NCI-H1105 (cell line): ENCODE measurements around the gene CCNY.
"Not testable (repeated sequence)": the region's sequence is repeated elsewhere in the genome, so short reads cannot be mapped to it uniquely, and the experiment has no call there.

Experiments
- DNase-seq: peaks from one replicate; lab custom pipeline; 2025; lab: John Stamatoyannopoulos, UW

Gene CCNY

DNA sequence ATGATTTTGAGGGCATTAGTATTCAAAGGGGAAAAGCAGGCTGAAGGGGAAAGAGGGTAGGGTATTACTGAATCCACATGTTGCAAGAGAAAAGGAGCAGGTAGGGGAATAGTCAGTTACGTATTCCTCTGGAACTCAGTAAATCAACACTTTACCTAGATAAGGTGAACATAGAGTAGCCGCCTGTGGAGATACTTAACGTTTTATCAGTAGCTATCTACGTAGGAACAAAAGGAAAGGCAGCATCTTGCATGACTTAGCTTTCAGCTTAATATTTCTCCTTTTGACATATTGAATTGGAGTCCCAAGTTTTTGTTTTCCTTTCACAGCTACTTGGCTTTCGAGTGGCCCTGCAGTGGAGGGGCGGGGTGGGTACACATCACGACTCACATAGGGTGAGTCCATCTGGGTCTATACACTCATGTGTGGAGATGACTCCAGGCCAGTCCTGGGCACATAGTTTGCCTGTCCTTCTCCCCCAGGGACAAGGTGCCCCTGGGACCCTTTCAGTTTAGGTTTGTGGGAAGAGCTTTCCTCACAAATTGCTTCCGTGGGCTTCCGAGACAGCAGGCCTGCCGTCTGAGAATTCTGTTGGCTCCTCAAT, 48.1 kb downstream of the CCNY start:
- no peak for DNase-seq

DNA sequence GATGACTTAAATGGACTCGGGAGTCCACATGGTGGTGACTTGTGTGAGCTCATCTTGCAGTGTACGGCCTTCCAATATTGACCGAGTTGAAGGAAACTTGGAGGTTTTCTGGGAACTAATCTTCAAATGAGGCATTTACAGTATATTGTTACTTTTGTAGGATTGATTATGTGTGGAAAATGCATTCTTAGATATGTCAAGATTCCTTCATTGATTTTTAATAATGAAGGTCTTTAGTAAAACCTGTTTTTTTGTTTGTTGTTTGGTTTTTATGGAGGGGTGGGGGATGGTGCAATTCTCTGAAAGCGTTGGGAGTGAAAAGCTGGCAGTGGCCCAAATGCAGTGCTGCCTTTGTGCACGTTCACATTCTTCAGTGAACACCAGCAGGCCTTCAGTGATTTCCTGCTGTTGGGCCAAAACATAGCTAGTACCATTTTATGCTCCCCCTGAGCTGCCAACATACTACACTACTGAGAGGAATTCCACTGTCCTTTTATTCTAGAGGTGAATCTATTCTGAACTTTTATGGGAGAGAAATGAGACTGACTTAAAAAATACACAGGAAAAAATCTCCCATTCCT, 50.4 kb downstream of the CCNY start:
- no peak for DNase-seq

DNA sequence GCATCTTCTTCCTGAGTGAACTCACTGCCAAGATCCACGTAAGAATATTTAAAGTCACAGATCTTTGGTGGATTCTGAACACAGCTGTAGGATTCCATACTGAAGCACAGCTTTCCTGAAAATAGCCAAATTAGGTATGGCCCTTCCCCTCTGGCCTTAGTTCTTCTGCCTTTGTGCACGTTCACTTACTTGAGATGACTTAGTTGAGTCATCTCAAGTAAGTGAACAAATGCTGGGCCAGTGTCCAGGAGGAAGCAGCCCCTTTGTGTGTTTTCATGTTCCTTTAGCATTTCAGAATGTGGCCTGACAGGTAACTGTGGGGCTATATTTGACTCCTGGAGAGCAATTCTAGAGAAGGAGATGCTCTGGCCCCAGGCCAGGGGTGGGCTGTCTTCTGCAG, 51.5 kb downstream of the CCNY start:
- no peak for DNase-seq

DNA sequence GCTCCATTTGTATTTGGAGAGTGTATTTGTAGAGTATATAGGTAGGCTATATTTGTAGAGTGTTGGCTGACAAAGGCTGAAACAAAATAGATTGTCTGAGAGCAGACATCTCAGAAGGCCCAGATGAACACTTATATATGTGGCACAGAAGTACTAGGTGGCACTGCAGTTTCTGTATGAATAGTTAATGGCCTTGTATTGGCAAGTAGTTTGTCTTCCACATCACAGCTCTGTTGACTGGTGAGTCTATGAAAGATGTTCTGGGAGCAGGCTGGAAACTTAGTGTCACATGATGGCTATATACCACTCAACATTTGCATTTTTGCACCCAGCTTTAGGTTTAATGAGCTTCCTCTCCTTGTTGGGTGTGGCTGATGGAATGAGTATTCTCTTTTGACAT, 51.9 kb downstream of the CCNY start:
- DNase-seq = no peak

DNA sequence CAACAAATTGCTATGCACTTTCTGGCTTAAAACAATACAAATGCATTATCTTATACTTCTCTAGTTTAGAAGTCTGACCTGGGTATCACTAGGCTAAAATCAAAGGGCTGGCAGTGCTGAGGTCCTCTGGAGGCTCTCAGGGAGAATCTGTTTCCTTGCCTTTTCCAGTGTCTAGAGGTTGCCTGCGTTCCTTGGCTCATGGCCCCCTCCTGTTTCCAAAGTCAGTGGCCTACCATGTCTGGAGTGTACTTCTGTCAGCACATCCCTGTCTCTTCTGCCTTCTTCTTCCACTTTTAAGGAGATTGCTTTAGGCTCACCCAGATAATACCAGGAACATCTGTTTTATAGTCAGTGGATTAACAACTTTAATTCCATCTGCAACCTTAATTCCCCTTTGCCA, 52.4 kb downstream of the CCNY start:
- no peak for DNase-seq

DNA sequence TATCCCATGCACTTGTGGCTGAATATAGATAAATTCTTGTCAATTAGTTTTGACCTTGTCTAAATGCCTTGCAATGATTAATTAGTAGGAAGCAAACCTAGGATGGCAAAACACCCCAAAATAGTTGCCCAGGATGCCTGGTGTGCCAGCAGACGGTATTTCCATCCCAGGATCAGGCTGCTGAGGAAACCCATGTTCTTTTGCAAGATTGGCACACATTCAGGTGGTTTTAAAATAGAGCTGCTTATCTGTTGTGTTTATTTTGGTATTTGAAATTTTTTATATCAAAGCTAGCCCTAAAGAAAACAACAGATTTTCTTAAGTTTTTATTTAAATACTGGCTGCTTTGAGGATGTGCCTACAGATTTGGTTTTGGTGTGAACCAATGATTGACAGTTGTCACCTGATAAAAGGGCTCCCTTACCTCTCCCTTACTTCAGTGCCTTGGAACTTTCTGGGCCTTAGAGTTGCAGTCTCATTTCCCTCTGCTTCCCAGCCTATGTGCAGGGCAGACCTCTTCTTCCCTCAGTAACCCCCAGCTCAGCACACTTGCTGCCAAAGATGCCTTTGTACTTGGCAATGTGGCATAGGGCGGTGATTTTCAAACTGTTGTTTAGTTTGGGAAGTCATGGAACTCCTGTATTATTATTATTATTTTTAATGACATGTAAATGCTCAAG, 54.0 kb downstream of the CCNY start:
- no peak for DNase-seq

DNA sequence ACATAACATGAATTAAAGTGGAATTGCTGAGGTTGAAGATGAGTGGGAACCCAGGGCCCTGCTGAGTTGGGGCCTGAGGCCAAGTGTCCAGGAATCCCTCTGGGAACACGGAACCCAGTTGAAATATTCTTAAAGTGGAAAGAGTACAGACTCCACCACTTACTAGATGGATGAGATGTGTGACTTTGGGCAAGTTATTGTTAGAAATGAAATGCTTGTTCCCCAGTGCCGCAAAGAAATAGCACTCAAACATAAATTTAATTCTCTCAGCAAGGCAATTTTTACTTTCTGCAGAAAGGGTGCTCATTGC, 54.5 kb downstream of the CCNY start:
- no peak for DNase-seq

DNA sequence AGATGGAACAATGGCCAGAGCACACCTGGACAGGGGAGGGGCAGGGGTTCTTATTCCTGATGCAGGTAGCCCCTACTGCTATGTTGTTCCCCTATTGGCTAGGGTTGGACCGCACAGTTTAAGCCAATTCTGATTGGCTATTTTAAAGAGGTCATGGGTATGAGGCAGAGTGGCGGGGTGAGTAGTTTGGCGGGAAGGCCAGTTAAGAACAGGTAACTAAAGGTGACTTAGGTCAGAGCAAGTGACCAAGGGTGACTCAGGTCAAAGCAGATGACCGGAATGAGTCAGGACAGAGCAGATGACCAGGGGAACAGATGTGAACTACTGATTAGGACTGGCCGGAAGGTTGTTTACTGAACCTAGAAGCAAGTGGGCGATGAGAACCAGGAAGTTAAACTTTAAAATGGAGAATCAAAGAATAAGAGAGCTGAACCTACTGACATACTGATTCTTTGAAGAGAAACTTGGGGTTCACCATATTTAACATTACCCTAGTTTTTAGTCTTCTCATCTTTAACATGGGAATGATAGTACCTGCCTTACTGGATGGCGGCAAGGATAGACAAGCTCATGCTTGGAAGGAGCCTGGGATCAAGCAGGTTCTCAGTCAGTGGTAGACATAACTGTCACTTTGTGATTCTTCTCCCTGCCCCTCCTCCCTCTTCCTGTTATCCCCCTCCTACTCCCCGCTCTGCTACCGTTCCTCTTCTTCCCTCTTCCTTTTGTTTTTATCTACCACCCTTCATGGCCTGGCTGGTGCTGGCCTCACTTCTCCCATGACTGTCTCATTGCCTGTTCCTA, 55.0 kb downstream of the CCNY start:
- DNase-seq = no peak

DNA sequence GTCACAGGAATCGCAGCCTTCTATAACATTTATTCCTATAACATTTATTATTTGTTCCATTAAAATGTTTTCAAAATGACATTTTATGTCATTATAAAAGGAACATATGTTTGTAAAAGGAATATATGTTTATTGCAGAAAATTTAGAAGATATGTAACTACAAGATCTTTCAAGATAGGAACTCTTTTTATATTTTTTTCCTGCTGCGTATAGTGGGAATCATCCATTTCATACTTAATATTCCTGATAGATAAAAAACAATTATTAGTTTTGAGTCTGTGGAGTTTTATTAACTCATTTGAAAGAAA, 55.6 kb downstream of the CCNY start:
- DNase-seq = no peak

DNA sequence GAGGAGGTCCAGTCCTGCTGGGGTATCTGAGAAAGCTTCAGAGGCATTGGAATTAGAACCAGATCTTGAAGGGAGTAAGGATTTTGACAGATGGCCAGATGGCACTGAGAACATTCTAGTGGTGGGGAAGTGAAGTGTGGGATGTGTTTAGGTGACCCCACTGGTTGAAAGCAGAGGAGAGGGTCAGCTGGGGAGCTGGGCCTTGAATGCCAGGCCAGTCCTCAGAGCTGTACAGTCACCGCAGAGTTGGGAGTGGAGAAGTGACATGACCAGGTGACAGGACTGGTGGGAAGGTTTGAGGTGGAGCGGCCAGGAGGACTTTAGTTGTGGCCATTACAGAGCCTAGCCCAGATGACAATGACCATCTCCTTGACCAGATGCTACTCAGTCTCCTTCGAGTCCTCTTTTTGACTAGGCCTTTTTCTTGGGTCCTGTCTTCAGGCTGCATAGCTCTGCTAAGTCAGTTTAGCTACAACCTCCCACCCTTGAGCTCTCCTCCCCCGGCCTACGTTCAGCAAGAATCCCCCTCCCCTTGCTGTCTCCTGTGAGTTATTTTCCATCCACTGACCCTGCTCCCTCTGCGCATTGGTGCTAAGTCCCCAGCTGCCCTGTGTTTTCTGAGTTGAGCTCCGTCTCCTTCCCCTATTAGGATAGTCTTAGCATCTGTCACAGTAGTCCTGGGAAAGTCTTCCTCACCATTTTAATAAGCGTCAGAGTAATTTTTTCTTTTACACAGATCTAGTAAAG, 56.3 kb downstream of the CCNY start:
- DNase-seq = no peak

DNA sequence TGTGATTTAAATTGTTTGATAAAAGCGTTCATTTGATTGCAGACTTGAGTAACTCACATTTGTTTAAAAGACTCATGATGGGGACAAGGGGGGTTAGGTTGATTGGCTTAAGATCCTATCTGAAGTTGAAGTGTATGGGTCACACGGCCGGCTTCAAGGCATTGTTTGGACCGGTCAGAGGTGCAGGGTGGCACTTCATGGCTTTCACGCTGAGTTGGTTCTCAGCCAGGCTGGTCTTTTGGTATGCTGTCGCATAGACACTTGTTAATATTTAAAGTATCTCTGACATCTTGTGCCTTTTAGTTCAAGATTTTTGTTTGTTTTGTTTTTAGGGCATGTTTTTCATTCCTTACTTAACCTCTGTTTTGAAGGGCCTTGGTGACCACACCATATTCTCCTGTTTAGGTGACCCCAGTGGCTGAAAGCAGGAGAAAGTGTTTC, 58.1 kb downstream of the CCNY start:
- DNase-seq = no peak

DNA sequence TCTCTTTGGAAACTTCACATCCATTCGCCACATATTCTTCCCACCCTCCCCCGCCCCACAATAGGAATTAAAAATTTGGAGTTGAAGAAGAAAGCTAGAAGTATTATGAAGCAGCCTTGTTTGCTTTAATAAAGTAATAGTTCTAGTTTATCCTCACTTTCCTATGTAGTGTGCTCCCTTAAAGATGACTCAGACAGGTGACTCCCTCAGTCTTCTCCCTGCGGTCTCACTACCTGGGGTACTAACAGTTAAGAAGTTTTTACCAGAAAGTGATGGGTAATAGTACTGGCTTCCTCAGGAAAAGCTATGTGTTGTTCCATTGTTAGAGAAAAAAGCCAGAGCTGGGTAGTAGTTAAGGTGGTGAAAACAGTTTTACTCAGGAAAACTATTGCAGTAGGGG, 58.6 kb downstream of the CCNY start:
- DNase-seq = no peak

DNA sequence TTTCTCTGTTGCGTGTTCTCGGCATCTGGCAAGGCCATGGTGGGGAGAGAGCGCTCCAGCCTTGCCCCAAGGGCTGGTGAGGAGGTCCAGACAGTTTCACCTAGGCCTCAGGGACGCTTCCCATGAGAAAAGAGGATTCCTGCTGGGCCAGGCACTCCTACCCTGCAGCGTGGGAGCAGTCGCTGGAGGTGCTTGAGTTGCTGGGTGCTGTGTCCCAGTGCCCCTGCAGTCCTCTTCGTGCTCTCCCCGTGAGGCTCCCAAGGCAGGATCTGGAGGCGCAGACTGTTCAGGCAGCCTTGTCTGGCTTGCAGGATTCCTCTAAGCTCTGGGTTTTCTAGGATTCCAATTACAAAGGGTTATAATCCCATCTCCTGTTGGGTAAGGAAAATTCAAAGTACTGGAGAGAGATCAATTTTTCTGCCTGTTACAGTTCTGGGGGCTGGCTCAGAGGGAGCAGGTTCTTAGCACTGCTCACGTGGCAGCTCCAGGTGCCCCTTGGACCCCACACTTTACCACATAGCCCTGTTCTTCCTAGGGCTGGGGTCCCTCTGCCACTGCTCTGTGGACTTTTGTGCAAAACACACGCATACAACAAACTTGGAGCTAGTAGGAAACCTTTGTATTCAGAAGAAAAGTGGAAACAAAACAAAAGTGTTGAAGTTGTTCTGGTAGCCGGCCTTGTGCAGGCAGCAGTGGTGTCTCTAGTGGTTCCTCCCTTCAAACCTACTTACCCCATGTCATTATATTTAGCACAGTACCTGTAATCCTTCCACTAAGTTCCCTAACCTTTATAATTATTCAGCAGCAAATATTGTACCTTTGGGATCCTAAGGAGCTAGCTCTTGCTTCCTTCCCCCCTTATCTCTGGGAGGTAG, 60.5 kb downstream of the CCNY start:
- no peak for DNase-seq

DNA sequence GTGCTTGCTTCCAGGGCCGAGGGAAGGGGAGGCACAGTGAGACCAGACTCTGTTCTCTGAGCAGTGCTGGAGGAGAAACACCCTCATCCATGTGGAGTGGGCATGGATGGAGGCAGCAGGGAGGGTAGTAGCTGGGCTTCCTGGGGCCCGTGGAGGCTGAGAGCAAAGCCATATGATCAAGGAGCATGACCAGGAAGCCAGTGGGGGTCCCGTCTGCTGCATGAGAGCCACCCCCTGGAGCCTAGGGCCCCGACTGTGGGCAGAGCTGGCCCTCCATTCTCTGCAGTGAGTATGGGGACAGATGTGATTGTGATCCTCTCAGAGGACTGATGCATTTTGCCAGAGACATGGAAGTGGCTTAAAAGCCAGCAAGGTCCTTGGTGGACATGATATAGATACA, 61.6 kb downstream of the CCNY start:
- DNase-seq = no peak

DNA sequence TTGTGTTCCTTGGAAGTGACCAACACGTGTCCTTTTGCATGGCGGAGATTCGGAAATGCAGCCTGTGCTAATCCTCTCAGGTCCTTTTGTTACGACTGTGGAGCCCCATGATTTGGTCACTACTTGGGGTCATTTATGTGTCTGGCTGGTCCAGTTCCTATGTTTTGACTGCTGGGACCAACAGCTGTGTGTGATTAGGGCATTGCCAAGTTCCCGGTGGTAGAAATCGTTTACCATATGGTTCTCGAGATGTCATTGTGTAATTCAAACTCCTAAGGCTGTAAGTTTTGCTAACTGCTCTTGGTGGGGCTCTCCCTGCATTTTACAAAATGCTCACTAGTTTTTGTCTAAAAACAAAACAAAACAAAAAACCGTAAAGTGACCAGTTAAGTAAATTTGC, 62.0 kb downstream of the CCNY start:
- no peak for DNase-seq

DNA sequence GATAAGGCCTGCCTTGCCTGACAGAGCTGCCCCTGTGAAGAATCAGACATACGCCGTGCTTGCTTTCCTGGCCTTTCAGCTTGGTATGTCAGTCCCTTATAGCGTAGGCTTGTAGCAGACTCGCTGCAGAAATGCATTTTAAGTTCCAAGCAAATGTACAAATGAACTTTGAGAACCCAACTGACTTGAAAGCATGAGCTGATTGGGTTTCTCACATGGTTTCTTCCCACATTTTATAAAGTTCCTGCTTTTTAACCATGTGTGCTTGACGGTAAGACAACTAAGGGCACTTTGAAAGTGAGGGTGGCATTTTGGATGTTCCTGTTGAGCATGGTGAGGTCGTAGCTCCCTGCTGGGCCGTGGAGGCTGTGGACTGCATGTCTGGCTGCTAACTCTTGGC, 62.6 kb downstream of the CCNY start:
- no peak for DNase-seq

DNA sequence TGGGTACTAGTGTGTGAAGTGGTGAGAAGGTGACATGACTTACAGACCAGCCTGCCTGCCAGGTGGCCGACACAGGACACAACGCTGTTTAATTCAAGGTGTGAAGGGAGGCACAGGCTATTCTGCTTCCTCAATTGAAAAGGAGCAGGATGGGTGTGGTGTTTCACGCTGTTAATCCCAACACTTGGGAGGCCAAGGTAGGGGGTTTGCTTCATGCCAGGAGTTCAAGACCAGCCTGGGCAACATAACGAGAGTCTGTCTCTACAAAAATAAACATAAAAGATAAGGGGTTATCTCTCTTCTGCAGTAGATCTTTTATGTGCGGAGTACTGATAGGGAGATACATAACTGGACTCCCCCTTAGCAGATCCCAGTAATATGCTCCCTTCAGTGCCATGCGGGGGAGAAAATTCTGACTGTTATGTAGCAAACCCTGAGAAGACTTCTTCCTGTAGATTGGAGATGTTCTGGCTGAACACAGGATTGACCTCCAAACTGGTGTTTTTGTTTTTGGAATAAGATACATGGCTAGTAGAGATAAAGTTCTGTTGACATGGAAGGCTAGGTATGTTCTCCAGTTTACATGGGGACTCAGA, 63.2 kb downstream of the CCNY start:
- no peak for DNase-seq

DNA sequence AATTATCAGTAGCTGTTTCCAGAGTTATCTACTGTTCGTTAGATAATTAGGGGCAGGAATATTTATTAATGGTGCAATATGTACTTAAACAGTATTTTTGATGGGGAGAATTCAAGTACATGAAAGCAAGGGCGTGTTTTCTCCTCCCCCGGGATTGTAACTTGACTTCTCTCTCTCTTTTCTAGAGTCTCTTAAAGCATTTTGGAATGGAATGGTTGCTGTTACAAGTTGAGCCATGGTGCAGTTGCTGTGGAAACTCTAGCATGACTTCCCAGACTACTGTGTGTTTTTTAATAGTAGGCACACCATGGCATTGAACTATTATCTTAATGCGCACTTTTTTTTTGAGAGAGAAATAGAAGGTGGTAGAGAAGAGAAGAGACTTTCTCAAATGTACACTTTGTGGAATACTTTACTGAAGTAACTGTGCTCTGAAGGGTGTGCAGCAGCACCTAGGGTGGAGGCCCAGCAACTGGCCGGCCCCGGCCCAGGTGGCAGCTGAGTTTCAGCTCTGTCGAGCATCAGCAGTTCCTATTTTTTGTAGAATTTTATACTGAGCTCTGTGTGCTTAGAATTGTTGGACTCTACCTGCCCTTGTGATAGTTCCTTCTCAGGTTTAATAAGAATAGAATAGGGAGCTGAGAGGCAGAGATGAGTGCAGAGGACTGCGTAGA, 64.4 kb downstream of the CCNY start:
- no peak for DNase-seq

DNA sequence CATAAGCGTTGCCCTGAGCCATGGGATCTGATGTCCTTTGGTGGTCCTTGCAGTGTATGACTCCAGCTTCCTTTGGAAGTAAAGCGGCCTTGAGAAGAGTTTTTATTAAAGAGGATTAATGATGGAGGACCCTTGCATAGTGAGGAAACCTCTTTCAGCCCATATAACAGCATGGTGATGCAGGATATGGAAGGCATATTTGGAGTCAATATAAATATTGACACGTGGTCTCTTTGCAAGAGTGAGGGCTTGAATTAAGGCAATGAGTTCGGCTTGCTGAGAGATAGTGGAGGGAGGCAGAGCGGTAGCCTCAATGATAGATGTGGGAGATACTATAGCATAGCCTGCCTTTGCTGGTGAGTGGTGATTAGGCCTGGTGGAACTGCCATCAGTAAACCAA, 67.2 kb downstream of the CCNY start:
- DNase-seq = not testable (repeated sequence)

DNA sequence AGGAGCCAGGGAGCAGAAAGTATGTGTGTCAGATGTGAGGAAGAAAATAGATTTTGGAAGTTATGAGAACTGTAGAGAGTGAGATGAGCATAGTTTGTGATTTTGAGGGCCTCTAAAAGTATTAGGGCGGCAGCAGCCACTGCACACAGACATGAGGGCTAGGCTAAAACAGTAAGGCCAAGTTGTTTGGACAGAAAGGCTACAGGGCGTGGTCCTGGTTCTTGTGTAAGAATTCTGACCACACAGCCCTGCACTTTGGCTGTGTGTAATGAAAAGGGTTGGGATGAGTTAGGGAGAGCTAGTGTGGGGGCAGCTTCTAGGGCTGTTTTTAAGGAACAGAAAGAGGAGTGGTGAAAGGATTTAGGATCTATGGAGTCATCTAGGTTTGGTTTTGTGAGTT, 67.8 kb downstream of the CCNY start:
- not testable (repeated sequence) for DNase-seq
